Measurements from ENCODE around the gene KLK11.

Gene KLK11

GRCh38 chr19:51007488-51007887, 18.9 kb downstream of the KLK11 start:
- no peak for DNase-seq (ENCODE audit: extremely low read depth, low read depth)
- H3K4me3 ChIP-seq (replicated peaks; ENCODE audit: low read depth, low read length) = no peak overlapping the region
- no peak for TF ChIP-seq CTCF (IDR thresholded peaks at IDR 0.05; ENCODE audit: low read depth, low read length, missing control alignments)

- no peak overlapping the region for H3K4me3 ChIP-seq (replicated peaks; ENCODE audit: low read depth, low read length)
- no peak for TF ChIP-seq CTCF (IDR thresholded peaks at IDR 0.05; ENCODE audit: low read depth, low read length, missing control alignments)
- no peak for DNase-seq (ENCODE audit: extremely low read depth, low read depth)
Observed at GRCh38 chr19:51006406-51006805, 20.0 kb downstream of the KLK11 start.

- no peak overlapping the region for H3K4me3 ChIP-seq (replicated peaks; ENCODE audit: low read depth, low read length)
- no peak for TF ChIP-seq CTCF (IDR thresholded peaks at IDR 0.05; ENCODE audit: low read depth, low read length, missing control alignments)
- DNase-seq (ENCODE audit: extremely low read depth, low read depth) = no peak
Observed at GRCh38 chr19:51005248-51005647, 21.2 kb downstream of the KLK11 start.

- no peak overlapping the region for H3K4me3 ChIP-seq (replicated peaks; ENCODE audit: low read depth, low read length)
- TF ChIP-seq CTCF (IDR thresholded peaks at IDR 0.05; ENCODE audit: low read depth, low read length, missing control alignments) = no peak
- DNase-seq (ENCODE audit: extremely low read depth, low read depth) = no peak
Observed at GRCh38 chr19:51003316-51003715, 23.1 kb downstream of the KLK11 start.

GRCh38 chr19:51002542-51003311, 23.7 kb downstream of the KLK11 start:
- DNase-seq (ENCODE audit: extremely low read depth, low read depth) = no peak
- no peak for TF ChIP-seq CTCF (IDR thresholded peaks at IDR 0.05; ENCODE audit: low read depth, low read length, missing control alignments)
- H3K4me3 ChIP-seq (replicated peaks; ENCODE audit: low read depth, low read length) = no peak overlapping the region

GRCh38 chr19:51002089-51002532, 24.3 kb downstream of the KLK11 start:
- no peak for DNase-seq (ENCODE audit: extremely low read depth, low read depth)
- no peak overlapping the region for H3K4me3 ChIP-seq (replicated peaks; ENCODE audit: low read depth, low read length)

More at GRCh38 chr19:51002089-51002532, 24.3 kb downstream of the KLK11 start:
- TF ChIP-seq CTCF (IDR thresholded peaks at IDR 0.05; ENCODE audit: low read depth, low read length, missing control alignments) = no peak
